RPMI8226 (cell line): ENCODE data around the gene ZFR2.

Experiments
- DNase-seq: peaks from one replicate; pipeline ENCODE4 v3.0.0-alpha.2; 2015

Gene ZFR2

DNA sequence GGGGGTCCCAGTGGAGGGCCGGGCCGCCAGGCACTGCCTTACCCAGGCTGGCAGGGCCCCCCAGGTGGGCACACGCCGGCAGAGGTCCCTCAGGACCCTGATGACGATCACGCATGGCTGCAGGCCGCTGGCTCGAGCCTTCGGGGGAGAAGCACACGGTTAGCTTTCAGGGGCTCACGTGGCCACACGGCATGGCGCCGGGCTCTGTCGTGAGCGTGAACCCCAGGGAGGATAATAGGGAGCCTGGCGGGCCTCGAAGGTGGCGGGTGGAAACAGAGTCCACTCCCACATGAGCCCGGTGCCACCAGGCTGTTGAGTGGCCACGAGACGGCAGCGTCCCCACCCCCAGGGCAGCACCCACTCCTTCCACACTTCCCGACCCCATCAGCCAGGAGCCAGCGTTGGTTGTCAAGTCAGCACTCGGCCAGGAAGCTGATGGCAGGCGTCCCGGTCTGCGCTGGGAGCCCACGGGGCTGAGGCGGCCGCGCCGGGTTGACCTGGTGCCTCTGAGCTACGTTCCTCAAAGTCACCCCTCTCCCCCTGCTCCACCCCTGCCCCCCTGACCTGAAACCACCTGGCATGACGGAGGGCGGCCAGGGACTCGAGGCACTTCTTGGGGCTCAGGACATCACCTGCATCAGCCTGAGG, 58.0 kb downstream of the ZFR2 start:
- peak; percentile 54 for DNase-seq

DNA sequence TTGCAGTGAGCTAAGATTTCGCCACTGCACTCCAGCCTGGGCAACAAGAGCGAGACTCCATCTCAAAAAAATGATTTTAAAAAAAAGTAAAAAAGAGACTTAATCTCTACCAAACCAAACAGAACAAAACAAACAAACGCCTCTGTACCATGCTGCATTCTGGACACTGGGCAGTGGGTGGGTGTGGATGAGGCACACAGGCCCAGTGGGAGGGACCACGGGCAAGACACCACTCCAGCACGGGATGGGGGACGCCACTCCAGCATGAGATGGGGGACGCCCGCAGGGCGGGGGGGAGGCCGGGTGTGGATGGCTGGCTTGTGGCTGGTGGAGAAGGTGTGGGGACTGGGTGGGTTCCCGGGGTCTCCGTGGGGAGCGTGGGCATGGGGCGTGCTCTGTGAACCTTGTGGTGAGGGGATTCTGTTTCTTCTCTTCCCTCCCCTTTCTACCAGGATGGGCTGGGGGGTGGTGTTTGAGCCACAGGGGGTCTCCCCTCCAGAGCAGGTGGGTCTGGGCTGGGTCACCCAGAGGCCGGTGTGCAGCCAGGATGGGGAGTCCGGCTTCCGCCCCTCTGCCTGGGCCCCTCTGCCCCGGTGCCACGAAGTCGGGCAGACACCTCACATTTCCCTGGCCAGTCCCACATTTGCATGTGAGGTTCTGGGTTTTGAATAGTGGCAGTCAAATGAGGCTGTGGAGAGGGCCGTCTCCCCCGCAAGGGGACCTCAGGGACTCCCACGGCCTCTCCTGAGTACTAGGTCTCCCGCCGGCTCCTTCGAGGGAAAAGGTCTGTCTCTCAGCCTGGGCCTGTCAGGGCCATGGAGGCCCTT, 58.7 kb downstream of the ZFR2 start:
- no peak for DNase-seq

DNA sequence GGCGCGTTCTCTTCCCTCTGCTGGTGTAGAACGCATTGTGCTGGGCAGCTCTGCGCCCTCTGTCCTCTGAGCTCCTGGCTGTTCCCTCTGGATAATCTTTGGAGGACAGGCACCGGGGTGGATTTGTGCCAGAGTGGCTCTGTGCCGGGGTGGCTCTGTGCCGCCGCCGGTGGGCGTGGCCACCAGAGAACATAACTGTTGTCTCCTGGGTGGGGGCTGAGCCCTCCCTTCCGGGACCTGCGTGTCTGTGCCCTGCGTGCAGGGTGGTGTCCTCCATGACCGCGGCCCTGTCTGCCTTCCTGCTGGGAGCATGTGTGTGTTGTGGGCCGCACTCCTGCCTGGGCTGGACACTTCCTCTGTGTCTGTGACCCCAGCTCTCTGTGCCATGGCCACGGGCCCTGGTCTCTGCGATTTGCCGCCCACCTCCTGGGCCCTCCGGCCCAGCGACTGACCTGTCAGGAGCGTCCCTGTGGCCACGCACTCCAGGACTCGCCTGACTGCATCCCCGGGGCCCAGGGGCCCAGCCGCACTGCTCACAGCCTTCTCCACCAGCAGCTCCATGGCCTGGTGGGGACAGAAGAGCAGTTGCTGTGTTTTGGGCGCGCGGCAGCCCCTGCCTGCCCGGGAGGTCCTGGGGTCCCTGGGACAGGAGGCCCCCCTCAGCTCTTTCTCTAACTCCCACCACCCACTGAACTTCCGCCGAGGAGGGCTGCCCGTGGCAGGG, 60.3 kb downstream of the ZFR2 start:
- DNase-seq, result no peak

DNA sequence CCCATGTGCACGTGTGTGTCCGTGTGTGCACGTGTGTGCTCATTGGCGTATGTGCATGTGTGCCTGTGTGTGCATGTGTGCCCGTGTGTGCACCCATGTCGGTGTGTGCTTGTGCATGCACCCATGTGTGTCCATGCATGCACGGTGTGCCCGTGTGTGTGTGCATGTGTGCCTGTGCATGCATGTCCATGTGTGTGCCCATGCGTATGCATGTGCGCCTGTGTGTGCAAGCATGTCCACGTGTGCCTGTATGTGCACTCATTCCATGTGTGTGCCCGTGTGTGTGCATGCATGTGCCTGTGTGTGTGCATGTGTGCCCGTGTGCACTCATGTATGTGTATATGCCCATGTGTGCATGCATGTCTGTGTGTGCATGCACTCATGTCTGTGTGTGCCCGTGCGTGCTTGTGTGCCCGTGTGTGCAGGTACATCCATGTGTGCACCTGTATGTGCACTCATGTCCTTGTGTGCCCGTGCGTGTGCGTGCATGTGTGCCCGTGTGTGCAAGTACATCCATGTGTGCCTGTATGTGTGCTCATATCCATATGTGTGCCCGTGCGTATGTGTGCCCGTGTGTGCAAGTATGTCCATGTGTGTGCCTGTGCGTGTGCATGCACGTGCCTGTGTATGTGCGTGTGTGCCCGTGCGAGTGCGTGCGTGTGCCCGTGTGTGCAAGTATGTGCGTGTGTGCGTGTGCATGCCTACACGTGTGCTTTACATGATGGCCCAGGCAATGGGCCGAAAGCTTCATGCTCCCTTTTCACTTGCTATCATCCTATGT, 61.1 kb downstream of the ZFR2 start:
- DNase-seq, result no peak

DNA sequence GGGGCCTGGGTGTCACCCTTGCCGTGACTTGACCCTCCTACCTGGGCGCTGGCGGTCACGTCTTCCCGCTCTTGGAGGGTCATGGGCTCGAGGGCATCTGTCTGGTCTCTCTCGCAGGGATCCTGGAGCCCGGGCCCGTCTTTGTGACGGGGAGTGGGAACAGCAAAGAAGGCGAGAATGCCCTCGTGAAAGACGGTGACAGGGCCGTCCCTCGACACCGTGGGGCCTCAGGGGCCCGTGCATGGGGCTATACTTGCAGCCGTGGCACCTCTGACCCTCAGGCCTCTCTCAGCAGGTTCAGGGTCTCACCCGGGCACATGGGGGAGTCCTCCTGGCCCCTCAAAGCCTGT, 61.7 kb downstream of the ZFR2 start:
- no peak for DNase-seq

DNA sequence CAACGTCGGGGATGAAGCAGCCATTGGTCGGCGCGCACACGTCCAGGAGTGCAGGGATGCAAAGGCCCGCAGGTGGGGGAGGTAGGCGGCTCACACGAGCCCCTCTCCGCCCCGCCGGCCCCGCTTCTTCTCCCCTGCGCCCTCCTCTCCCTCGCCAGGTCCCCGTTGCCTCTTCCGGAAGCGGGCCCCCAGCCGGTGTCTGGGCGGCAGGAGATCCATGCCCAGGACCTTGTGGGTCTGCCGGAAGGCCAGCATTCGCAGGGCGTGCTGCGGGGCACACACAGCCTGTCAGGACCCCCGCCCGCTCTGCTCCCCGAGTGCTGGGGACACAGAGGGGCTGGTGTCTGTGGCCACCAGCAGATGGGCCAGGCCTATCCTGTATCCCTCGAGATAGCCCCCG, 63.0 kb downstream of the ZFR2 start:
- DNase-seq, result no peak

DNA sequence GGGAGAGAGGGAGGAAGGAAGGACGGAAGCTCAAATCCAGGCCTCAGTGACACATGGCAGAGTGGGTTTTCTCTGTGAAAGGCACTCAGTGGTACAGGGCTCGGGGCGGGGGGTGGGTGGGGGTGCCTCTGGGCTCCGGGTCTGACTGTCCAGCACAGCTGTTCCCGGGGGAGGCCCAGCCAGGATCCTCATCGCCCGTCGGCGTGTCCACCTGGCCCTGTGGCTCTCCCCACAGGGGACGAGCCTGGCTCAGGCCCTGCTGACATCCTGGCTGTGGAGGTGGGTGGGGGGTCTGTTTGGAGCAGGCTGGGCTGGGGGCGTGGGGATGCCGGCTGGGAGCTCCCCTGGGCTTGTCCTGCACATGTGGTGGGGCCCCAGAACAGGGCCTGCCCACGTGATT, 64.4 kb downstream of the ZFR2 start:
- DNase-seq, result no peak

DNA sequence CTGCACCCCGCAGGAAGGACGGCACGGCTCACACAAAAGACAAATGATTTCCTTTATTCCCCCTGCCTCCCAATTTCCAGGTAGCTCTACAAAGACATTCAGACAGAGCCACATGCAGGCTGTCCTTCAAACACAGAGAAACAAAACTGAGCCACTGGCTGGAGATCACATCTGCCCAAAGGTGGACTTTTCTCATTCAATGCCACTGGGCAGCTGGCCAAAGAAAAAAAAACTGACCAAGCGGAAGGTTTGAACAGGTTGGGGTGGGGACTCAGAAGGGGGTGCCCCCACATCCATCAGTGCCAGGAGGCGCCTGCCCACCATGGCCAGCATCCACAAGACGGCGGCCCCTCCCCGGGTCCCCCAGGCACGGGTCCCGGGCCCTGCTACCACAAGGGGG, 64.9 kb downstream of the ZFR2 start:
- no peak for DNase-seq

DNA sequence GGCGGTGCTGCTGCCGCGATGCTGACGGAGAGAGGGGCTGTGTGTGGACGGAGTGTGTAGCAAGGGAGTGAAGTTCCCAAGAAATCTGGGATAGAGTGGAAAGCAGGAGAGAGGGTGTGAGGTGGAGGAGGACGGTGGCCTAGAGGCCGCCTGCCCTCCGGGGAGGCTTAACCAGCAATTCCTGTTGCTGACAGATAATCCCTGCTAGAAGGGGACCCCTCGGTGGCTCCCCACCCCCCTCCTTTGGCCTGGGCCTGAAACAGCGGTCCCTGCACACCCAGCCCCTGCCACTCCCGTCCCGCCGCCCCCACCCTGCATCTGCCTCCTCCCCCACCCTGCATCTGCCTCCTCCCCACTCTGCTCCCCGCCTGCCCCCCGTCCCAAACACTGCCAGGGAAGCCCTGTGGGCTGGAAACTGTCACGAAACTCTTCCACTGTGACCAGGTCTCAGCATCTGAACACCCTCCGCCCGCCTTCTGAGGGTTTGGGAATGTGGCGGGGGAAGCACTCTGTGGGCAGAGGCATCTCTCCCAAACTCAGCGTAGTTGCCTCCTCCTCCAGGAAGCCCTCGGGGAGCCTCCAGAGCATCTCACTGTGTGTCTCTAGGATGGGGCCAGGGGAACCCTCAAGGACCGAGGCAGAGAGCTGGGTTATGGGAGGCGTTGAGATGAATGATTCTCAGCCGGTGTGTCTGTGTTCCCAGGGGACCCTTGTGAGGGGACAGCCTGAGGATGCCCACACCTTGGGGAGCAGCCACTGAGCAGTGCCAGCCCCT, 65.5 kb downstream of the ZFR2 start:
- no peak for DNase-seq

DNA sequence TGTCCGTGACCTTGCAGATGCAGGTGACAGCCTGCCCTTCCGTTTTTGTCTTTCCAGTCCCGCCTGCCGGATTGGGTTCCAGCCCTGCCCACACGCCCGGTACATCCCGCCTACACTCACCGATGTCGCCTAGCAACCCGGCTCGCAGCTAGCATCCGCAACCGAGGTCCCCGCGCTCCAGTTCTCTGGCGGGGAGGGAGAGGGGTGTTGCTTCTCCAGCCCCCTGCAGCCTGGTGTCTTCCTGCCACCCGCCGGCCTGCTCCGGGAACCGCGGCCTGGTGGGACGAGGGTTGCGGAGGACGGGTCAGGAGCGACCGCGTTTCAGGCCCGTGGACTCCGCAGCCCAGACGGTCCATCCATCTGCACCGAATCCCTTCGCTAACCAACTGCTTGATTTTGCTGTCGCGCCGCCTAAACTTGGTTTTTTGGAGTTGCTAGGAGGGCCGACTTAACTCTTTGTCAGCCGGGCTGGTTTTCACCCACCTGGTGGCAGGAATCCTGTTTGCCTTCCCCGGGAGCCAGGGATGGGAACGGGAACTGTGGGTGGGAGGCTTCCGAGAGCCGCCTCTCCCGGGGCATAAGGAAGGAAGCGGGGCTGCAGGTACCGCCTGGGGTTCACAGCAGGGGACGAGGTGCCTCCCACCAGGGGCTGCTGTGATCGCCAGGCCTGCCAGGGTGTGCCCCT, 67.3 kb downstream of the ZFR2 start:
- DNase-seq, result peak; percentile 80

DNA sequence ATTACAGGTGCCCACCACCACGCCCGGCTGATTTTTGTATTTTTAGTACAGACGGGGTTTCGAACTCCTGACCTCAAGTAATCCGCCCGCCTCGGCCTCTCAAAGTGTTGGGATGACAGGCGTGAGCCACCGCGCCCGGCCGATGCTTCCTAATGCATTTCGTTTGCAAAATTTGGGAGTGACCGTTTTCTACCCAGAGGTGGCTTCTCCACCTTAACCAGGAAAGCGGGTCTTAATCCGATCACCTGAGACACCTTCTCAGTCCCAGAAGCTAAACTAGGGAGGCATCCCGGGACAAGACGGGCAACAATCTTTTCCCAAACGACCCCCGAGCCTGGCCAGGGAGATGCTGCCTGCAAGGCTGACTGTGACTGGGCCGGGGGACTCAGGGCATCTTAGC, 67.8 kb downstream of the ZFR2 start:
- DNase-seq, result no peak

DNA sequence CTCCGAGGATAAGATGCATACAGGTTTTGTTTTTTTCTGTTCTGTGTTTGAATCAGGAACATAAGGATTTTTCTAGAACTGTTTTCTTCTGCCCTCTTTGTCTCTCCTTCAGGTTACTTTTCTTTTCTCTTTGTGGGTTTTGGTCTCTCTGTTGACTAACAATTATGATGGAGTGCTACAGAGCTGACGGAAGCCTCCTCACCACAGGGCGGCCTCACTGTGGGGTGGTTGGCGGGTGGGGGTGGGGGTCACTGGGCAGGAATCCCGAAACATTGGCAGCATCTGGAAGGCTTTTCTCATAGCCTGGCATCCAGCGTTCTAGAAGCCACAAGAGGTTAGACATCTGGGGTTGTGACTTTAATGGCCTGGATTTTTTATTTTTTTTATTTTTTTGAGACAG, 70.7 kb downstream of the ZFR2 start:
- DNase-seq, result no peak

DNA sequence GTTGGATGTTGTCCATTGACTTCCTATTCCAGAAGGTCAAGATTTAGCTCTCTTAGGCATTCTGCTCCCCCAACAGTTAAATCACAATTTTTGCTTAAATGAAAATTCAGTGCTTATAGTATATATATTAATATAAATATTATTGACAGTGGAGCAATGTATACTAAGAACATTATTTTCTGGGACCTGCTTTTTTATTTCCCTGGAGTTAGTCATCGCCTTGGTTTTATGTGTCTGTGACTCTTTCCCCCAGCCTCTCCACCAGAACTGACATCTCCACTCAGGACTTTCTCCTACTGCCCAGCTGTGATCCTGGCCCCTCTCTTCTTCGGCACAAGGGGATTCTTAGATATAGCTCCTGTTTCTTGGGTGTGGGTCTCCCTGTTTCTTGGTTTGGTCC, 72.5 kb downstream of the ZFR2 start:
- DNase-seq, result no peak

DNA sequence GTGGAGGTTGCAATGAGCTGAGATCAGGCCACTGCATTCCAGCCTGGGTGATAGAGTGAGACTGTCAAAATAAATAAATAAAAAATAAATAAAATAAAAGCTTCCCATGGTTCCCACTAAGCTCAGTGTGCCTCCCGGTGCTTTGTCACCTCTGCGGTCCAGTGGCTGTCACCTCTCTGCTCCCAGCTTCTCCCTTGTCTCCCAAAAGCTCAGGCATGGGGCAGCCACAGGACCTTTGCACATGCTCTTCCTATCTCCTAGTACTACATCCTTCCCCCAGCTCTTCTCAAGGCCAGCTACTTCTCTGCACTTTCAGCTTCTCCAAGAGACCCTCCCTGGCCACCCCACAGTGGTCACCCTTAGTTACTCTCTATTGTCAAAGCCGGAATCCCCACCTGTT, 75.0 kb downstream of the ZFR2 start:
- no peak for DNase-seq

DNA sequence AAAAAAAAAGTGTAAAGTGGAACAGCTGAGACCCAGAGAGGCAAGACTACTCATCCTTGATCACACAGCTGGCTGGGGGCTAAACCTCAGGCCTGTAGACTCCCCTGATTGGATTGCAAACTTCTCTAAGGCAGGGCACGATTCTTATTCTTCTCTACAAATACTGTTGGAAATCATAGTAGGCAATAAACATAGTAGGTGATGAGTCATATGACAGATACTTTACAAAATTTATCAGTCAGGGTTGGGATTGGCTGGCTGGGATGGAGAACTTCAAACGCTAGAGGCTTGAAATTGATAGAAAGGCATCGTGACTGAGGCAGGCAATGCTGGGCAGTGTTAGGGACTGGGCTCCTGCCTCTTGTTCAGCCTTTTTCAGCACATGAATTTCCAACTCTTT, 76.7 kb downstream of the ZFR2 start:
- no peak for DNase-seq

DNA sequence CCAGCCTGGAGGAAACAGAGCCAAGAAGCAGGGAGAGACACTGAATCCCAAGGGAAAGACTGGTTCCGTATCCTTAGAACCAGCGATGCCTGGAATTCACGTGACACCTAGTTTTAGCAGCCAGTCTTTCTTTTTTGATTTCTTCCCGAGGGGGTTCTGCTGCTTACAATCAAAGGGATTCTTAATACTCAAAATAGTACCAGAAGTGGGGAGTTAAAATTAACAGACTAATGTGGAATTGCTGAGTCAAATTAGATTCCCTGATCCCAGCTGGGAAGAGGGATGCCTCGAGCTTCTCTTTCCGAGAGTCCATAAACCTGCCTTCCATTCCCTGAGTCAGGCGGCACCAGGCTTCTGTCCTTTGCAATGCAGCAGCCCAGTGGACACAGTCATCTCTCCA, 77.9 kb downstream of the ZFR2 start:
- DNase-seq, result no peak

DNA sequence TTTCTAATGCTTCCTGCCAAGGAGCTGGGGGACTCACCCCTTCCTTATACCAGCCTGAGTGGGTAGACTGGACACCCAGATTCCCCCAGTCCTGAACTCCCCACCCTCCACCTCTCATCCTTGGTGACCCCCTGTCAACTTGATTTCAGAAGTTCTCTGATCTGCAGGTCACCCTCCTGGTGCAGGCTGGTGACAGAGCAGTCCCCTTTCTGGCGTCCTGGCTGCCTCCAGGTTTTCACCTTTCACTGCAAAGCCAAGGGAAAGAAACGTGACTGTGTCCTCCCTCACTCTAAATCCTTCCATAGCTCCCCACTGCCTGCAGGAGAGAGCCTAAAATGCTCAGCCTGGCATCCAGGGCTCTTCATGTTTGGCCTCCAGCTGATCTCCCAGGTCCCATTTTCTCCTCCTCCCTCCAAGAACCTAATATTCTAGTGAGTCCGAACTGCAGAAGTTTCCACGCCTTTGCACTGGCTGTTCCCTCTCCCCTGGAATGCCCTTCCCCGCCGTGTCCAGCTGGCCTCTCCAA, 78.6 kb downstream of the ZFR2 start:
- DNase-seq, result no peak

DNA sequence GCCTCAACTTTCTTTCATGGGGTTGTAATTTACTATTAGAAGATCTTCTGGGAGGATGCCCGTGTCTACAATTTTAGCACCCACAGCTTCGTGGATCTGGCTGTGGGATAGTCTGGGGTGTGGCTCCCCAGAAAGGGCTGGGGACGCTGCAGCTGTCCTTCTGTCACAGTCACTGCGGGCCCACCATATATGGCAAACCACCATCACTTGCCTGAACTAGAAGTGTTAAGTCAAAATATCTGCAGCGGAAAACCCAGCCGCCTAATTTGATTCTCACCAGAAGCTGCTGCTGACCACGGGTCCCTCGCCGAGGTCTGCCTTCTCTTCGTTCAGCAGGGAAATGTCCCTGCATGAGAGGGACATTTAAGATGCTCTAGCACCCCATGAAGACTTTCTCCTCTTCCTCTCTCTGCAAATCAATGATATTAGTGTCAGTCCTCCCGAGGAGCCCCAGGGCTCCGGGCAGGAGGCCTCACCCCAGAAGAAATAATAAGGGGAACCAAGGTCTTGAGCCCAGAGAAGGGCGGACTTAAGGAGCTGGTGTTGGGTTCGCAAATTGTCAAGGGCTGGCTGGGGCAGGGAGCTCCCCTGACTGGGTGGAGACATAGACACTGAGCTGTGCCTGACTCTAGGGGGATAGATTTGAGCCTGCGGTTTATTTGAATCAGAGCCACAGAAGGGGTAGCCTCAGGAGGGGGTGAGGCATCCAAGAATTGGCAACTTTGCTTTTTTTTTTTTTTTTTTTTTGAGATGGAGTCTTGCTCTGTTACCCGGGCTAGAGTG, 79.7 kb downstream of the ZFR2 start:
- DNase-seq, result no peak

DNA sequence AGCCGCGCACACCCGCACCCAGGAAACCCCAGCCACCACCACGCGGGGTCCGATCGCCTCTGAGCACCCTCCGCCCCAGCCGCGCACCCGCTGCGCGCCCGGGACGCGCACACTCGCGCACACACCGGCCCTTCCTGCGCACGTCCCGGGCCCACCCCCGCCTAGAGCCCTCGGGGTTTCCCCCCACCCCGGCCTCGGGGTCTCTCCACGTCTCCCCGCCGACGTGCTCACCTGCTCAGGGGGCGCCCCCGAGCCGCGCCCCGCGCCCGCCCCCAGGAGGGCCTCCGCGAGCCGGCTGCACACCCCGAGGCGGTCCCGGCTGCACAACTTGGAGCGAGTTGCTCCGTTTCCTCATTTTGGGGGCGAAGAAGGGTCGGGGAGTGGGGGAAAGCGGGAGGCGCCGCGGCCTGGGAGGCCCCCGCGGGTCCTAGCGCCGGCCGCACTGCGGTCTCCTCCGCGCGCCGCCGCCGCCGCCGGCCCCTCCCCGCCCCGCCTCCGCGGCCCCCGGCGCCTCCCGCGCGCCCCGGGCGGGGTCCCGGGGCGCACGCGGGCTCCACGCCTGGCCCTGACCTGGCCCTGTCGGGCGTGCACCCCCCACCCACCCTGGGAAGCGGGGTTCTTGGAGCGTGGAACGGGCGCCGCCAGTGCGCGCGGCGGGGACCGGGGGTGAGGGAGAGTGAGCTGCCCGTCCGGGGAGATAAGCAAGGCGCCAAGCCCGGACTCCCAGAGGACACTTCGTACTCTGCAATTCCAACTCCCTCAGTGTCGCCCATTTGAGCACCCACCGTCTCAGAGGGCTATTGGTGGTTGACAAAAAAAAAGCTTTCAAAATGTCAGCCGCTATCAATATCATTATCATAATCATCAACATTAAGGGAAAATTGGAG, 82.7 kb downstream of the ZFR2 start, which contains the start of gene MATK:
TSS of gene MATK (minus strand) at position 444 of the 887 bp plus-strand sequence. CDS start 1,246 bp downstream, outside the sequence.
- no peak for DNase-seq
